NT2/D1 (cell line): ENCODE measurements around the gene RASAL2.

Experiments used
- DNase-seq: peaks from one replicate; pipeline ENCODE4 v3.0.0-alpha.2; 2011; ENCODE audit warnings: low read depth, low spot score
- H3K27me3 ChIP-seq: 2 replicates; pipeline ENCODE4 v1.6.0; 2011; ENCODE audit warnings: mild to moderate bottlenecking; ENCODE audit not compliant: insufficient read length, insufficient read depth
- H3K36me3 ChIP-seq: 2 replicates; pipeline ENCODE4 v1.6.1; 2011; ENCODE audit warnings: mild to moderate bottlenecking, low read length, mixed read lengths; ENCODE audit not compliant: insufficient read depth, insufficient read length
- H3K4me1 ChIP-seq: 2 replicates; pipeline ENCODE4 v1.5.1; 2011; ENCODE audit not compliant: insufficient read depth, insufficient read length
- H3K4me3 ChIP-seq: 2 replicates; pipeline ENCODE4 v1.5.1; 2011; ENCODE audit warnings: low read depth; ENCODE audit not compliant: insufficient read length
- H3K9ac ChIP-seq: 2 replicates; pipeline ENCODE4 v1.6.0; 2011; ENCODE audit warnings: low read depth; ENCODE audit not compliant: insufficient read length
- H3K9me3 ChIP-seq: 2 replicates; pipeline ENCODE4 v1.5.1; 2011; ENCODE audit warnings: mild to moderate bottlenecking, low read length; ENCODE audit not compliant: insufficient read depth
- SUZ12 ChIP-seq: IDR thresholded peaks from 2 replicates; pipeline ENCODE4 v1.6.1; 2011; ENCODE audit not compliant: insufficient read length, insufficient read depth; ENCODE audit errors: extremely low read depth
- YY1 ChIP-seq: IDR thresholded peaks from 2 replicates; pipeline ENCODE4 v1.6.1; 2011; ENCODE audit not compliant: insufficient read length, insufficient read depth
- ZNF274 ChIP-seq: IDR thresholded peaks from 2 replicates; pipeline ENCODE4 v1.6.1; 2011; ENCODE audit warnings: mild to moderate bottlenecking, low read depth, low read length

The RASAL2 gene

DNA sequence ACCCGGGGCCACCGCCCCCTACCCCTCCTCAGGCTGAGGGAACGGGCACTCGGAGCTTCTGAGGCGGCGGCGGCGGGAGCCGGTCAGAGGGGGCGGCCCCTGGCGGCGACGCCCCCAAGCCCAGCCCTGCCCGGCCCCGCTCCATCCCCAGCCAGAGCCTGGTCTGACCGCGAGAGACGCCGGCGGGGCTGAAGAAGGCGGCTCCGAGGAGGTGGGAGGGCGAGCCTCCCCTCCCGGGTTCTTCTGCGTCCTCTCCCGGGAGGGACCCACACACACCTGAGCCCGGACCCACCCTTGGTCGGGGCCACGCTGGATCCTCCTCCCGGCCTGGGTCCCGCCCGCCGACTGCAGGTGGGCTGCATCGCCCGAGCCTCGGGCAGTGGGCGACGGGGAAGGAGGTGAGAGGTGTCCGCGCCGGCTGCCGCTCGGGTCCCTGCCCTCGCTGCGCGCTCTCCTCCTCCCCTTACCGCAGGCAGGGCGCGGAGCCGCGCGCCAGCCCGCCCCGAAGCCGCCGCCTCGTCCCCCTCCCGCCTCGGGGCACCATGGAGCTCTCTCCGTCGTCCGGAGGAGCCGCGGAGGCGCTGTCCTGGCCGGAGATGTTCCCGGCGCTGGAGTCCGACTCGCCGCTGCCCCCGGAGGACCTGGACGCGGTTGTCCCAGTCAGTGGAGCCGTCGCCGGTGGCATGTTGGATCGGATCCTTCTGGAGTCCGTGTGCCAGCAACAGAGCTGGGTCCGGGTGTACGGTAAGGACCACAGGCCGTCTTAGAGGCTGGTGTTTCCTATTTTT lies at the start of gene RASAL2:
TSS of gene RASAL2 (plus strand) at position 154 of the 788 bp plus-strand sequence. CDS start at position 543, 389 bp downstream.
- Histone ChIP-seq H3K4me1 (peaks cover 5% of the 10 kb centered on the region), H3K27me3 (no peaks in the 10 kb centered on the region), H3K9ac (peak within 1 kb of the TSS; percentile 92), H3K4me3 (peak within 1 kb of the TSS; percentile 90), H3K9me3 (no peaks in the 10 kb centered on the region), H3K36me3 (peaks cover 4% of the 10 kb centered on the region)
- peak; percentile 79 for DNase-seq
- no peak for TF ChIP-seq SUZ12
- TF ChIP-seq YY1 = no peak
- no peak for TF ChIP-seq ZNF274

GRCh38 chr1:178046591-178047270 lies 47.2 kb upstream of the RASAL2 start:
- Histone ChIP-seq H3K36me3 (no peaks in the 10 kb centered on the region), H3K9ac (no peak overlapping the region), H3K4me1 (no peaks in the 10 kb centered on the region), H3K27me3 (no peaks in the 10 kb centered on the region), H3K9me3 (peaks cover 30% of the 10 kb centered on the region), H3K4me3 (no peak overlapping the region)
- no peak for DNase-seq
- TF ChIP-seq ZNF274 = no peak
- TF ChIP-seq SUZ12 = no peak
- no peak for TF ChIP-seq YY1

- no peak for TF ChIP-seq ZNF274
- TF ChIP-seq YY1 = no peak
- no peak for TF ChIP-seq SUZ12
- no peaks in the 10 kb centered on the region for H3K4me1 ChIP-seq
- no peaks in the 10 kb centered on the region for H3K27me3 ChIP-seq
- H3K36me3 ChIP-seq = no peaks in the 10 kb centered on the region
- DNase-seq = no peak
- peaks cover 25% of the 10 kb centered on the region for H3K9me3 ChIP-seq
- no peak overlapping the region for H3K9ac ChIP-seq
- no peak overlapping the region for H3K4me3 ChIP-seq
Measured at GRCh38 chr1:178047403-178048093, 46.4 kb upstream of the RASAL2 start.

DNA sequence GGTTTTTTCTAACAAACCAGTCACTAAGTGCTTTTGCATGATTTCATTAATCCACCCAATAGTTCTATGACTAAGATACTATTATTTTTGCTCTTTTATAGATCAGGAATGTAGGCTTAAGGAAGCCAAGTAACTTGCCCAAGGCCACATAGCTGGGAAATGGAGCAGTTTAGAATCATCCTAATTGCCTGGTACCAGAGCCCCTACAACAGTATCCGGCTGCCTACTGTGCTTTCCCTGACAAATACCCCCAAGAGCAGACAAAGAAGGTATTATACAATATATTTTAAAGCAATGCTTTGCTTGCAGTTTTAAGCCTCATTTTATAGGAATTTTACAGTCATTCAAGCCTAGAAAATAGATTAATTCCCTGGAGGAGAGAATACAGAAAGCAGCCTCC lies 45.5 kb upstream of the RASAL2 start:
- H3K4me1 ChIP-seq = no peaks in the 10 kb centered on the region
- no peak for DNase-seq
- no peak overlapping the region for H3K4me3 ChIP-seq
- no peak for TF ChIP-seq SUZ12
- no peak for TF ChIP-seq YY1
- no peak for TF ChIP-seq ZNF274
- H3K27me3 ChIP-seq = no peaks in the 10 kb centered on the region
- no peak overlapping the region for H3K9ac ChIP-seq
- no peaks in the 10 kb centered on the region for H3K36me3 ChIP-seq
- peaks cover 17% of the 10 kb centered on the region for H3K9me3 ChIP-seq

GRCh38 chr1:178048883-178049282 lies 45.0 kb upstream of the RASAL2 start:
- Histone ChIP-seq H3K36me3 (no peaks in the 10 kb centered on the region), H3K4me1 (no peaks in the 10 kb centered on the region), H3K9ac (no peak overlapping the region), H3K9me3 (peaks cover 12% of the 10 kb centered on the region), H3K27me3 (no peaks in the 10 kb centered on the region), H3K4me3 (no peak overlapping the region)
- DNase-seq = no peak
- TF ChIP-seq ZNF274 (no peak), SUZ12 (no peak), YY1 (no peak)

- Histone ChIP-seq H3K9ac (no peak overlapping the region), H3K27me3 (no peaks in the 10 kb centered on the region), H3K36me3 (no peaks in the 10 kb centered on the region), H3K4me3 (no peak overlapping the region), H3K4me1 (no peaks in the 10 kb centered on the region), H3K9me3 (no peaks in the 10 kb centered on the region)
- TF ChIP-seq SUZ12 (no peak), YY1 (no peak), ZNF274 (no peak)
- no peak for DNase-seq
Measured at GRCh38 chr1:178050084-178050483, 43.8 kb upstream of the RASAL2 start.

DNA sequence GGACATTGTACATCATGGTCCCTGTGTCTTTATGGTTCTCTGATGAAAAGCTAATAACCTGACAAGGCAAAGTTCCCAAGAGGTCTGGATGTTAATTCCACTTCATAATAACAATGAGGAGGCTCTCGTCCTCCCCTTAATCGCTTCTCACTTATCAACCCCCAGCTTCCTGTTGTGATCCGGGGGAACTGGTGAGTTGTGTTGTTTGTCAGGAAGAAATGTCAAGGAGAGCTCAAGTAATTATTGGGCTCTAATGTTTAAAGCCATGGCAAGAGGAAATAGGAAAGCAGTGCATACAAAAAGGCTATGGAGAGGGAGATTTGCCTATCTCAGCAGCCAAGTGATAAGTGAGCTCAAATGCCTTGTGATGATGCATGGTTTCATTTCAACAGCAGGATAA lies 42.8 kb upstream of the RASAL2 start:
- Histone ChIP-seq H3K9me3 (no peaks in the 10 kb centered on the region), H3K9ac (no peak overlapping the region), H3K27me3 (no peaks in the 10 kb centered on the region), H3K4me3 (no peak overlapping the region), H3K4me1 (no peaks in the 10 kb centered on the region), H3K36me3 (no peaks in the 10 kb centered on the region)
- TF ChIP-seq SUZ12 (no peak), YY1 (no peak), ZNF274 (no peak)
- no peak for DNase-seq
